Measurements from ENCODE around the gene ZIC2. TPM values are rescaled to one million over a fixed set of nuclear protein-coding genes. Genes with fewer than 3 reads are reported as not detected.

Gene ZIC2
- total RNA-seq, 1 donor from 2014 or later = 1.8 TPM

DNA sequence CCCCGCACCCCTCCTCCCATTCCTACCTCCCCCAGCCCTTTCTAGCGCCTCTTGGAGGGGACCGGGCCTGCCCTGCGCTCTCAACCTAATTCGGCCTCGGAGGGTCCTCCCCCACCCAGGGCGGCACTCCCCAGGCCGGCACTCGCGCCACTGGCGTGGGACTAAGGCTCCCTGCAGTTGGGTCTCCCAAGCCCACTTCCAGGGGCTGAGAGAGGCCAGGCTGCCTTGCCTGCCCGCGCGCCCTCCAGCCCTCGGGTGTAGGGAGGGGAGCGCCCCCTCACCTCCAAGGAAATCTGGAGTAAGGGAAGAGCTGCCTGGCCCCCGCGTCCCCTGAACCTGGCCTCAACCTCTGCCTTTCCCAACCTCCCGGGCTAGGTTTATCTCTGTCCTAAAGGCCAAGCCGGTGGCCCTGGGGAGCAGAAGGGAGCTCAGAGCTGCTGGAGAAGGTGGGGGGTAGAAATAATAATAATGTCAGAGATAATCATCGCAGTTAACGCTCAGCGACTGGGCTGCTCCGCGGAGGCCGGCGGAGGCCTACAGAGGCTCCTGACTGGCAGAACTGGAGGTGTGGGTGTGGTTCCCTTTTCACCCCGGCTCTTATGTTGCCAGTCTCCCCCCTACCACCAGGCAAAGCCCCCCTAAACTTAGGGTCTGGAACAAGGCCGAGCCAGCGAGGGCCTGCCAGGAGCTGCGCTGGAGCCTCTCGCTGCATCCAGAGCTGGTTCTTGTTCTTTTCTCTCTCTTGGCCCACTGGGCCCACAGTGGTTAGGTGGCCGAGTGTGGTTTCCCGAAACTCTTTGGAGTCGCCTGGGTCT, 9.6 kb downstream of the ZIC2 start:
- H3K4me3 Mint-ChIP-seq (ENCODE audit: unreplicated experiment) = no peak overlapping the region
- peak overlapping the region; percentile 17 for H3K27ac ChIP-seq (ENCODE audit: low read depth, low read length)
- H3K9me3 ChIP-seq (ENCODE audit: insufficient read depth, low read depth, low read length) = no peaks in the 10 kb centered on the region
- H3K36me3 Mint-ChIP-seq (ENCODE audit: low read depth, unreplicated experiment) = no peaks in the 10 kb centered on the region
- H2AFZ ChIP-seq (ENCODE audit: low read depth, low read length) = peak overlapping the region; percentile 26
- H3K27me3 ChIP-seq (ENCODE audit: insufficient read depth, low read length) = peaks cover 54% of the 10 kb centered on the region
- FAIRE-seq (no peak), DNase-seq (ENCODE audit: low read depth) (no peak)
- H3K4me3 ChIP-seq (ENCODE audit: insufficient read depth, low read depth, low read length) = no peak overlapping the region
- H3K9ac ChIP-seq (ENCODE audit: low read length) = no peak overlapping the region
- peaks cover 9% of the 10 kb centered on the region for H3K4me1 ChIP-seq (ENCODE audit: insufficient read depth, low read length)
- peak overlapping the region; percentile 55 for H3K4me2 ChIP-seq (ENCODE audit: low read length)
- no peaks in the 10 kb centered on the region for H4K20me1 ChIP-seq (ENCODE audit: insufficient read depth, low read length)
- TF ChIP-seq EZH2 (IDR thresholded peaks at IDR 0.05; ENCODE audit: insufficient read depth, low read length) (no peak), CTCF (IDR thresholded peaks at IDR 0.05; ENCODE audit: insufficient read depth, low read depth, low read length) (no peak)
- peaks cover 94% of the 10 kb centered on the region for H3K27me3 Mint-ChIP-seq (ENCODE audit: low read depth, unreplicated experiment)
- no peaks in the 10 kb centered on the region for H3K36me3 ChIP-seq (ENCODE audit: insufficient read depth, low read length)
- H3K4me1 Mint-ChIP-seq (ENCODE audit: low read depth, unreplicated experiment) = peaks cover 9% of the 10 kb centered on the region
- no peak overlapping the region for H3K27ac Mint-ChIP-seq (ENCODE audit: unreplicated experiment)
- H3K9me3 Mint-ChIP-seq (ENCODE audit: unreplicated experiment) = peaks cover 8% of the 10 kb centered on the region
- peaks cover 19% of the 10 kb centered on the region for H3K79me2 ChIP-seq (ENCODE audit: insufficient read depth, low read length)

GRCh38 chr13:99991828-99992775, 10.5 kb downstream of the ZIC2 start:
- no peak overlapping the region for H3K4me3 Mint-ChIP-seq (ENCODE audit: unreplicated experiment)
- Histone ChIP-seq H3K9me3 (ENCODE audit: insufficient read depth, low read depth, low read length) (no peaks in the 10 kb centered on the region), H3K4me3 (ENCODE audit: insufficient read depth, low read depth, low read length) (no peak overlapping the region), H3K79me2 (ENCODE audit: insufficient read depth, low read length) (peaks cover 10% of the 10 kb centered on the region), H3K27ac (ENCODE audit: low read depth, low read length) (peak overlapping the region; percentile 17), H3K36me3 (ENCODE audit: insufficient read depth, low read length) (no peaks in the 10 kb centered on the region), H3K4me2 (ENCODE audit: low read length) (peak overlapping the region; percentile 18), H4K20me1 (ENCODE audit: insufficient read depth, low read length) (no peaks in the 10 kb centered on the region), H3K27me3 (ENCODE audit: insufficient read depth, low read length) (peaks cover 54% of the 10 kb centered on the region), H3K9ac (ENCODE audit: low read length) (no peak overlapping the region), H3K4me1 (ENCODE audit: insufficient read depth, low read length) (peaks cover 7% of the 10 kb centered on the region), H2AFZ (ENCODE audit: low read depth, low read length) (no peak overlapping the region)
- H3K4me1 Mint-ChIP-seq (ENCODE audit: low read depth, unreplicated experiment) = peaks cover 9% of the 10 kb centered on the region
- H3K27ac Mint-ChIP-seq (ENCODE audit: unreplicated experiment) = no peak overlapping the region
- FAIRE-seq (no peak), DNase-seq (ENCODE audit: low read depth) (peak; percentile 29)
- peaks cover 8% of the 10 kb centered on the region for H3K9me3 Mint-ChIP-seq (ENCODE audit: unreplicated experiment)
- H3K27me3 Mint-ChIP-seq (ENCODE audit: low read depth, unreplicated experiment) = peaks cover 91% of the 10 kb centered on the region
- TF ChIP-seq EZH2 (IDR thresholded peaks at IDR 0.05; ENCODE audit: insufficient read depth, low read length) (peak; percentile 56), CTCF (IDR thresholded peaks at IDR 0.05; ENCODE audit: insufficient read depth, low read depth, low read length) (no peak)
- no peaks in the 10 kb centered on the region for H3K36me3 Mint-ChIP-seq (ENCODE audit: low read depth, unreplicated experiment)

Measured in astrocyte (in vitro differentiated cells and primary cell).